HG03521 (cell line): Measurements from ENCODE around the gene MRTFB.

Experiments used
- ATAC-seq: cut with Tn5 transposase; IDR thresholded peaks from one replicate; pipeline ENCODE4 v1.9.1; 2021; ENCODE audit warnings: mild to moderate bottlenecking, moderate library complexity; ENCODE audit not compliant: unreplicated experiment

MRTFB gene

GRCh38 chr16:14225457-14225856 is 154.3 kb downstream of the MRTFB start:
- no peak for ATAC-seq

- ATAC-seq: no peak
Measured at GRCh38 chr16:14232106-14232864, 161.2 kb downstream of the MRTFB start.

- ATAC-seq: no peak
Measured at GRCh38 chr16:14236401-14236800, 165.3 kb downstream of the MRTFB start.

GRCh38 chr16:14238756-14239155 is 167.6 kb downstream of the MRTFB start:
- ATAC-seq: no peak

- ATAC-seq: no peak
Measured at GRCh38 chr16:14239791-14240190, 168.7 kb downstream of the MRTFB start.

GRCh38 chr16:14240219-14240843 is 169.2 kb downstream of the MRTFB start:
- no peak for ATAC-seq

GRCh38 chr16:14240964-14241363 is 169.8 kb downstream of the MRTFB start:
- ATAC-seq: no peak

- ATAC-seq: no peak
Measured at GRCh38 chr16:14241631-14242030, 170.5 kb downstream of the MRTFB start.

GRCh38 chr16:14242769-14243168 is 171.7 kb downstream of the MRTFB start:
- ATAC-seq: no peak

- no peak for ATAC-seq
Measured at GRCh38 chr16:14244196-14245010, 173.3 kb downstream of the MRTFB start.

- no peak for ATAC-seq
Measured at GRCh38 chr16:14248791-14249190, 177.7 kb downstream of the MRTFB start.

- no peak for ATAC-seq
Measured at GRCh38 chr16:14249291-14250032, 178.3 kb downstream of the MRTFB start.

- no peak for ATAC-seq
Measured at GRCh38 chr16:14251419-14251818, 180.3 kb downstream of the MRTFB start.

- no peak for ATAC-seq
Measured at GRCh38 chr16:14252860-14253259, 181.7 kb downstream of the MRTFB start.

GRCh38 chr16:14263011-14263410 is 191.9 kb downstream of the MRTFB start:
- no peak for ATAC-seq

GRCh38 chr16:14263769-14264168 is 192.7 kb downstream of the MRTFB start:
- ATAC-seq: no peak

- no peak for ATAC-seq
Measured at GRCh38 chr16:14264327-14264943, 193.3 kb downstream of the MRTFB start.

- no peak for ATAC-seq
Measured at GRCh38 chr16:14268073-14268472, 197.0 kb downstream of the MRTFB start.

- ATAC-seq: no peak
Measured at GRCh38 chr16:14275934-14276333, 204.8 kb downstream of the MRTFB start.

GRCh38 chr16:14278749-14279148 is 207.6 kb downstream of the MRTFB start:
- ATAC-seq: no peak

GRCh38 chr16:14280541-14280940 is 209.4 kb downstream of the MRTFB start:
- no peak for ATAC-seq
